ENCODE results near the gene PRDM5.

GRCh38 chr4:120873554-120873953, 49.0 kb downstream of the PRDM5 start:
- TF ChIP-seq JUND (IDR thresholded peaks at IDR 0.05; ENCODE audit: borderline replicate concordance, low read depth, low read length) (no peak), JUND (tag; IDR thresholded peaks at IDR 0.05; ENCODE audit: borderline replicate concordance, low read depth, low read length) (no peak), SAP30 (IDR thresholded peaks at IDR 0.05; ENCODE audit: borderline replicate concordance, insufficient read depth, low read depth, low read length, poor library complexity, severe bottlenecking) (no peak), NCOA6 (IDR thresholded peaks at IDR 0.05) (no peak), GTF2E2 (tag; IDR thresholded peaks at IDR 0.05) (no peak), SOX6 (IDR thresholded peaks at IDR 0.05) (no peak), HDGF (IDR thresholded peaks at IDR 0.05) (no peak), CTCF (IDR thresholded peaks at IDR 0.05 in 2 of 3, conservative IDR thresholded peaks at IDR 0.05 in 1 of 3; ENCODE audit: insufficient read depth in 2 of 3, low read depth in 1 of 3, low read length in 3 of 3) (no peak), CAMTA2 (CRISPR knock-in tag; conservative IDR thresholded peaks at IDR 0.05) (no peak), TAF1 (IDR thresholded peaks at IDR 0.05; ENCODE audit: control insufficient read depth, extremely low read depth, insufficient read depth, low read length, severe bottlenecking) (no peak), E2F1 (CRISPR knock-in tag; IDR thresholded peaks at IDR 0.05) (no peak), SMARCC2 (IDR thresholded peaks at IDR 0.05; ENCODE audit: low read depth) (no peak), PRMT5 (CRISPR knock-in tag; IDR thresholded peaks at IDR 0.05) (no peak)
